NB4 (cell line): Measurements from ENCODE around the gene PTCD1.

Experiments
- POLR2A ChIP-seq: IDR thresholded peaks from 2 replicates; pipeline ENCODE4 v1.6.1; 2011; ENCODE audit warnings: mild to moderate bottlenecking; ENCODE audit not compliant: insufficient read length; ENCODE audit errors: extremely low read depth
- TF ChIP-seq, protein P1 (sequence below): IDR thresholded peaks from one replicate; pipeline ENCODE4 v1.5.1; 2012; ENCODE audit warnings: low read depth, low read length

DNA sequence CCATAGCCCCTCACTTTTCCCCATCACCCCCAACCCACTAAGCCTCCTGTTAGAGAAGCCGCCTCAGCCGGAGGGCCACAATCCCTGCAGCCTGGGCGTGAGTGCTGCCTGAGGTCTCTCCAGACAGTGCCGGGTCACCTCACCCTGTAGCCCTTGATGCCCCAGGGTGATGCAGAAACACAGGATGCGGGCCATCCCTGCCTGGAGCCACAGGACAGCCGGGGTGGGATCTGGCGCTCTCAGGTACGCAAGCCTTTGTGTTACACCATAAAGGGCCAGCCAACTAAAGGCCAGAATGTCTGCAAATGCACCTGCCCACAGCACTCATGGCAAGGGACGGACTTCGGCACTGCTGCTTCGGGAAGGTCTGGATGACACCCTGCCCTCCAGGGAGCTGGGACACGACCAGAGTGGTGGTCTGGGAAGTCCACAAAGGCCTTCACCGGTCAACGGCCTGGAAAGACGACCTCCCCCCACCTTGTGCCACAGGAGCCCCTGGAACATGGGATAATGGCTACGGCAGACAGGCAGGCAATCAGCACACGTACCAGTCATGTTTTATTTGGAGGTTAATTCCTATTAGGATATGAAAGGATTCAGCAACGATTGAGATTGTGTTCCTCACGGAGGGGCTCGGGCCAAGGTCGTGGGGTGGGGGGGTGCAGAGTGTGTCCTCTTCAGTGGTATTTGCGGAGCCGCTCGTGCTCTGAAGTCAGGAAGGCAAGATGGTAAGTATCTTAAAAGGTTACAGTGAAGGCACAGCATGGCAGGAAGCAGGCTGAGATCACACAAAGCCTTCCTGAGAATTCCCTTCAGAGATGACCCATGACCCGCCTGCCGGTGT lies 19.3 kb upstream of the PTCD1 start:
- no peak for TF ChIP-seq POLR2A
- TF ChIP-seq, protein P1, sequence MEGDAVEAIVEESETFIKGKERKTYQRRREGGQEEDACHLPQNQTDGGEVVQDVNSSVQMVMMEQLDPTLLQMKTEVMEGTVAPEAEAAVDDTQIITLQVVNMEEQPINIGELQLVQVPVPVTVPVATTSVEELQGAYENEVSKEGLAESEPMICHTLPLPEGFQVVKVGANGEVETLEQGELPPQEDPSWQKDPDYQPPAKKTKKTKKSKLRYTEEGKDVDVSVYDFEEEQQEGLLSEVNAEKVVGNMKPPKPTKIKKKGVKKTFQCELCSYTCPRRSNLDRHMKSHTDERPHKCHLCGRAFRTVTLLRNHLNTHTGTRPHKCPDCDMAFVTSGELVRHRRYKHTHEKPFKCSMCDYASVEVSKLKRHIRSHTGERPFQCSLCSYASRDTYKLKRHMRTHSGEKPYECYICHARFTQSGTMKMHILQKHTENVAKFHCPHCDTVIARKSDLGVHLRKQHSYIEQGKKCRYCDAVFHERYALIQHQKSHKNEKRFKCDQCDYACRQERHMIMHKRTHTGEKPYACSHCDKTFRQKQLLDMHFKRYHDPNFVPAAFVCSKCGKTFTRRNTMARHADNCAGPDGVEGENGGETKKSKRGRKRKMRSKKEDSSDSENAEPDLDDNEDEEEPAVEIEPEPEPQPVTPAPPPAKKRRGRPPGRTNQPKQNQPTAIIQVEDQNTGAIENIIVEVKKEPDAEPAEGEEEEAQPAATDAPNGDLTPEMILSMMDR, result no peak
